Measurements from ENCODE around the gene ATP8A1. TPM values are rescaled to one million over a fixed set of nuclear protein-coding genes. Genes with fewer than 3 reads are reported as not detected.
A peak's percentile ranks its signal among the peaks of the same experiment; 100 is the strongest.

The ATP8A1 gene
- total RNA-seq, 1 experiment from 2014 or later, result 0.19 TPM

DNA sequence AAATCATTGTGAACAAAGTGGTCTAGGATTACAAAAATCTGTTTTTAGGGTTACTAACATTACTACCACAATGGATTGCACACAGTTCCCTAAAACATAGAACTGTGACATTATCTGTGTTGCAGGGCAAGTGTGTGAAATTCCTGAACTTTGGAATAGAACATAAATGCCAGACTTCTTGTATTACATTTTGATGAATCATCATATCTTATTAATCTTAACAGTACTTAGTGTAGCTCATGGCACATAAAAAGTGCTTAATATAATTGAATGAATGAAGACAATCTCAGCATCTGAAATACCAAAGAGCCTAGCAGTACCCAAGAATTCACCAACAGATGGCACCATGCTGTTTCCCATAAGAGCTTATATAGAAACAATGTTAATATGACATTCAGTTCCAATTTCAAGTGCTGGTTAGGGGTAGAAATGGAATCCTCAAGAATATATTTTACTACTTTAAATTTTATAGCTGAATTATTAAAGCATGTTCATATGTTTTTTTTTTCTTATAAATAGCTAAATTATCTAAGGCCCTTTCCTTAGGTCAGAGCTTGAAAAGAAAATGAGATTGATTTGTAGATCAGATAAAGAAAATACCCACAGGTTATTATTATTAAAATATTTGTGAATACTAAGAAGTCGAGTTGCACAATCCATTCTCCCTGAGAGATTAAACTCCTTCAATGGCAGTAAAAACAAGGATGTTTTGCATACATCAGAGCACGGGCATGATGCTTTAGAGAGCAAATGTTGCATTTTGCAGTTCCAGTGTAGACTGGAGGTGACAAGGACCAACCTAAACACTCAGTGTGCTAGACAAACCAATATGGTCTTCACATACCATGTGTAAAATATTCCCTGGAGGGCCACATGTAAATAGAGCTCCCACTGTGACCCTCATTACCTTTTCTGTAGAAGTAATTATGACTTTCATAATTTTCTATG, 285.3 kb downstream of the ATP8A1 start:
- no peak overlapping the region for H3K27ac Mint-ChIP-seq (ENCODE audit: low read depth, unreplicated experiment)
- H3K4me3 Mint-ChIP-seq (ENCODE audit: unreplicated experiment), result no peak overlapping the region
- BruUV-seq (replicated peaks), result no TSS peak
- H3K9me3 Mint-ChIP-seq (ENCODE audit: unreplicated experiment), result no peaks in the 10 kb centered on the region
- H3K4me1 Mint-ChIP-seq (ENCODE audit: insufficient read depth, unreplicated experiment), result no peaks in the 10 kb centered on the region
- TF ChIP-seq, protein P1, sequence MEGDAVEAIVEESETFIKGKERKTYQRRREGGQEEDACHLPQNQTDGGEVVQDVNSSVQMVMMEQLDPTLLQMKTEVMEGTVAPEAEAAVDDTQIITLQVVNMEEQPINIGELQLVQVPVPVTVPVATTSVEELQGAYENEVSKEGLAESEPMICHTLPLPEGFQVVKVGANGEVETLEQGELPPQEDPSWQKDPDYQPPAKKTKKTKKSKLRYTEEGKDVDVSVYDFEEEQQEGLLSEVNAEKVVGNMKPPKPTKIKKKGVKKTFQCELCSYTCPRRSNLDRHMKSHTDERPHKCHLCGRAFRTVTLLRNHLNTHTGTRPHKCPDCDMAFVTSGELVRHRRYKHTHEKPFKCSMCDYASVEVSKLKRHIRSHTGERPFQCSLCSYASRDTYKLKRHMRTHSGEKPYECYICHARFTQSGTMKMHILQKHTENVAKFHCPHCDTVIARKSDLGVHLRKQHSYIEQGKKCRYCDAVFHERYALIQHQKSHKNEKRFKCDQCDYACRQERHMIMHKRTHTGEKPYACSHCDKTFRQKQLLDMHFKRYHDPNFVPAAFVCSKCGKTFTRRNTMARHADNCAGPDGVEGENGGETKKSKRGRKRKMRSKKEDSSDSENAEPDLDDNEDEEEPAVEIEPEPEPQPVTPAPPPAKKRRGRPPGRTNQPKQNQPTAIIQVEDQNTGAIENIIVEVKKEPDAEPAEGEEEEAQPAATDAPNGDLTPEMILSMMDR (IDR thresholded peaks at IDR 0.05; ENCODE audit: unreplicated experiment), result peak; percentile 46
- H3K27me3 Mint-ChIP-seq (ENCODE audit: insufficient read depth, unreplicated experiment), result no peaks in the 10 kb centered on the region
- H3K36me3 Mint-ChIP-seq (ENCODE audit: insufficient read depth, unreplicated experiment), result no peaks in the 10 kb centered on the region
- ChIA-PET CTCF (interaction anchor here (0.6 to 10.2 kb wide), 54 partner anchors 8 to 688 kb away, joined by 3 to 220 read pairs (median 4); no protein-coding TSS in a partner anchor), POLR2A (interaction anchor here (0.6 to 1.4 kb wide), 5 partner anchors 90 to 155 kb away, joined by 4 to 5 read pairs (median 4); no protein-coding TSS in a partner anchor)
- intact Hi-C loops (cut with micrococcal nuclease), result loop anchor here (1.0 to 2.0 kb wide), 2 partner anchors 89 to 148 kb away; no protein-coding TSS in a partner anchor
- peak; percentile 59 for DNase-seq (ENCODE audit: unreplicated experiment)

DNA sequence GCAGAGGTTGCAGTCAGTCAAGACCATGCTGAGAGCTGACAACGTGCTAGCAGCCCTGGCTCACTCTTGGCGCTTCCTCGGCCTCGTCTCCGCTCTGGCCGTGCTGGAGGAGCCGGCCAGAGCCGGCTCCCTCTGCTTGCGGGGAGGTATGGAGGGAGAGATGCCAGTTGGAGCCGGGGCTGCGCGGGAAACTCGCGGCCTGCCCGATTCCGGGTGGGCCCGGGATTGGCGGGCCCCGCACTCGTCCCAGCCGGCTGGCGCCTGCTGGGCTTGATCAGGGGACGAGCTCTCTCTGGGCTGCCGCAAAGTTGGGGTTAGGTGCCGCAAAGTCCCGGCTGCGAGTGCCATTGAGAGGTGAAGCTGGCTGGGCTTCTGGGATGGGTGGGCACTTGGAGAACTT, 287.4 kb downstream of the ATP8A1 start:
- Mint-ChIP-seq H3K4me3 (ENCODE audit: unreplicated experiment) (no peak overlapping the region), H3K36me3 (ENCODE audit: insufficient read depth, unreplicated experiment) (no peaks in the 10 kb centered on the region), H3K27ac (ENCODE audit: low read depth, unreplicated experiment) (no peak overlapping the region), H3K4me1 (ENCODE audit: insufficient read depth, unreplicated experiment) (no peaks in the 10 kb centered on the region), H3K9me3 (ENCODE audit: unreplicated experiment) (no peaks in the 10 kb centered on the region), H3K27me3 (ENCODE audit: insufficient read depth, unreplicated experiment) (no peaks in the 10 kb centered on the region)
- ChIA-PET CTCF (interaction anchor here (0.6 to 10.2 kb wide), 10 partner anchors 10 to 476 kb away, joined by 3 to 220 read pairs (median 4); no protein-coding TSS in a partner anchor), POLR2A (no interaction called here)
- TF ChIP-seq, protein P1 (IDR thresholded peaks at IDR 0.05; ENCODE audit: unreplicated experiment), result no peak
- no TSS peak for BruUV-seq (replicated peaks)
- no peak for DNase-seq (ENCODE audit: unreplicated experiment)
- intact Hi-C loops (cut with micrococcal nuclease), result no loop called here

DNA sequence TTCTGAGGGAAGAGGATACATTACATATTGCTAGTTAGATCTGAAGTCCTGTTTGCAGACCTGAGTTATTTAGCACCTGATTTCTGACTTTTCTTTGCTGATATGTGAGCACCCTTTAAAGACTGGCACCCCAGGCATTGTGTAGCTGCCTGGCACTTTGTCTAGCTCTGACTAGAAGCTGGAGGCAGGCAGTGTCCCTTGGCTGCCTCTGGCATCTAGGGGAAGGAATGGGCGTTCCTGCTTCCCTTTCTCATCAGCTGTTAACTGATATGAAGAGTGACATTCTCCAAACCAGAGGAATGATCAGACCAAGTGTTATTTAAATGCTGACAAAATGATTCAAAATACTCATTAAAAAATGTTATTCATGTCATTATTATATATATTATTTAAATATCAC, 289.9 kb downstream of the ATP8A1 start:
- H3K9me3 Mint-ChIP-seq (ENCODE audit: unreplicated experiment), result no peaks in the 10 kb centered on the region
- no peak for DNase-seq (ENCODE audit: unreplicated experiment)
- intact Hi-C loops (cut with micrococcal nuclease), result no loop called here
- TF ChIP-seq, protein P1 (IDR thresholded peaks at IDR 0.05; ENCODE audit: unreplicated experiment), result no peak
- ChIA-PET POLR2A (interaction anchor here (0.6 kb wide), 1 partner anchor 613 kb away, joined by 3 read pairs; no protein-coding TSS in a partner anchor), CTCF (interaction anchor here (10.2 kb wide), 1 partner anchor 152 kb away, joined by 220 read pairs; no protein-coding TSS in a partner anchor)
- H3K27me3 Mint-ChIP-seq (ENCODE audit: insufficient read depth, unreplicated experiment), result no peaks in the 10 kb centered on the region
- H3K27ac Mint-ChIP-seq (ENCODE audit: low read depth, unreplicated experiment), result no peak overlapping the region
- no peak overlapping the region for H3K4me3 Mint-ChIP-seq (ENCODE audit: unreplicated experiment)
- H3K4me1 Mint-ChIP-seq (ENCODE audit: insufficient read depth, unreplicated experiment), result no peaks in the 10 kb centered on the region
- H3K36me3 Mint-ChIP-seq (ENCODE audit: insufficient read depth, unreplicated experiment), result no peaks in the 10 kb centered on the region
- no TSS peak for BruUV-seq (replicated peaks)

All from MCF 10A (cell line).